Duodenal mucosa (tissue), 2 donors: ENCODE data around the gene HAUS6.
"Not testable (repeated sequence)": the region's sequence is repeated elsewhere in the genome, so short reads cannot be mapped to it uniquely, and the experiment has no call there.

ENCODE experiments used
- H3K27ac ChIP-seq: one replicate; pipeline ENCODE4 v1.7.0; 2013; ENCODE audit warnings: low read depth, low read length
- H3K27me3 ChIP-seq, 2 donors: one replicate each; pipeline ENCODE4 v1.7.0; 2013; ENCODE audit warnings: low read length in 2 of 2, control low read depth in 1 of 2; ENCODE audit not compliant: insufficient read depth in 2 of 2, control insufficient read depth in 1 of 2
- H3K36me3 ChIP-seq, 2 donors: one replicate each; pipeline ENCODE4 v1.7.0; 2013; ENCODE audit warnings: low read length in 2 of 2, control low read depth in 1 of 2; ENCODE audit not compliant: insufficient read depth in 2 of 2, control insufficient read depth in 1 of 2
- H3K4me1 ChIP-seq, 2 donors: one replicate each; pipeline ENCODE4 v1.7.0; 2013; ENCODE audit warnings: low read length in 2 of 2, control low read depth in 1 of 2; ENCODE audit not compliant: insufficient read depth in 2 of 2, control insufficient read depth in 1 of 2
- H3K4me3 ChIP-seq, 2 donors: one replicate each; pipeline ENCODE4 v1.7.0; 2013; ENCODE audit warnings: low read length in 2 of 2, low read depth in 1 of 2
- H3K9ac ChIP-seq, 2 donors: one replicate each; pipeline ENCODE4 v1.7.0; 2013; ENCODE audit warnings: low read length in 2 of 2, low read depth in 1 of 2
- H3K9me3 ChIP-seq, 2 donors: one replicate each; pipeline ENCODE4 v1.7.0; 2013; ENCODE audit warnings: low read length in 2 of 2, control low read depth in 1 of 2; ENCODE audit not compliant: control insufficient read depth in 1 of 2

The HAUS6 gene

GRCh38 chr9:19036611-19037010 is 66.1 kb downstream of the HAUS6 start:
- Histone ChIP-seq H3K9ac (no peak overlapping the region), H3K4me1 (no peaks in the 10 kb centered on the region), H3K9me3 (no peaks in the 10 kb centered on the region), H3K36me3 (no peaks in the 10 kb centered on the region), H3K27ac (no peak overlapping the region), H3K4me3 (no peak overlapping the region), H3K27me3 (no peaks in the 10 kb centered on the region)

GRCh38 chr9:19033015-19033414 is 69.7 kb downstream of the HAUS6 start, which contains the start of gene SAXO1:
Gene SAXO1, minus strand, starts transcription at chr9:19033209. Its CDS starts 301 bp downstream, at chr9:19032908.
- Histone ChIP-seq H3K27ac (no peak within 1 kb of the TSS), H3K9ac (no peak within 1 kb of the TSS), H3K4me1 (no peaks in the 10 kb centered on the region), H3K9me3 (no peaks in the 10 kb centered on the region), H3K4me3 (no peak within 1 kb of the TSS), H3K36me3 (no peaks in the 10 kb centered on the region), H3K27me3 (no peaks in the 10 kb centered on the region)

- Histone ChIP-seq H3K4me1 (no peaks in the 10 kb centered on the region), H3K9me3 (no peaks in the 10 kb centered on the region), H3K9ac (no peak overlapping the region), H3K36me3 (no peaks in the 10 kb centered on the region), H3K27me3 (no peaks in the 10 kb centered on the region), H3K27ac (no peak overlapping the region), H3K4me3 (no peak overlapping the region)
Observed at GRCh38 chr9:19032406-19032805, 70.3 kb downstream of the HAUS6 start.

- Histone ChIP-seq H3K4me1 (no peaks in the 10 kb centered on the region), H3K27me3 (no peaks in the 10 kb centered on the region), H3K9ac (no peak overlapping the region), H3K4me3 (no peak overlapping the region), H3K9me3 (no peaks in the 10 kb centered on the region), H3K27ac (no peak overlapping the region), H3K36me3 (no peaks in the 10 kb centered on the region)
Observed at GRCh38 chr9:19030899-19031298, 71.8 kb downstream of the HAUS6 start.

GRCh38 chr9:19028835-19029451 is 73.8 kb downstream of the HAUS6 start:
- H3K4me1 ChIP-seq: no peaks in the 10 kb centered on the region
- no peaks in the 10 kb centered on the region for H3K36me3 ChIP-seq
- H3K9me3 ChIP-seq: no peaks in the 10 kb centered on the region
- H3K4me3 ChIP-seq: no peak overlapping the region
- no peak overlapping the region for H3K27ac ChIP-seq
- H3K9ac ChIP-seq: no peak overlapping the region
- H3K27me3 ChIP-seq: no peaks in the 10 kb centered on the region

- H3K9me3 ChIP-seq: no peaks in the 10 kb centered on the region
- H3K4me3 ChIP-seq: no peak overlapping the region
Observed at GRCh38 chr9:19027825-19028224, 74.9 kb downstream of the HAUS6 start.

GRCh38 chr9:19026375-19026774 is 76.3 kb downstream of the HAUS6 start:
- Histone ChIP-seq H3K9me3 (no peaks in the 10 kb centered on the region), H3K27me3 (no peaks in the 10 kb centered on the region), H3K36me3 (no peaks in the 10 kb centered on the region), H3K4me1 (no peaks in the 10 kb centered on the region), H3K9ac (no peak overlapping the region), H3K4me3 (no peak overlapping the region), H3K27ac (no peak overlapping the region)

More at GRCh38 chr9:19027825-19028224, 74.9 kb downstream of the HAUS6 start:
- Histone ChIP-seq H3K9ac (no peak overlapping the region), H3K27ac (no peak overlapping the region), H3K27me3 (no peaks in the 10 kb centered on the region), H3K36me3 (no peaks in the 10 kb centered on the region), H3K4me1 (no peaks in the 10 kb centered on the region)

GRCh38 chr9:19023078-19023477 is 79.6 kb downstream of the HAUS6 start:
- Histone ChIP-seq H3K36me3 (no peaks in the 10 kb centered on the region), H3K9ac (no peak overlapping the region), H3K27me3 (no peaks in the 10 kb centered on the region), H3K9me3 (no peaks in the 10 kb centered on the region), H3K4me3 (no peak overlapping the region), H3K4me1 (no peaks in the 10 kb centered on the region), H3K27ac (no peak overlapping the region)

GRCh38 chr9:19022206-19022605 is 80.5 kb downstream of the HAUS6 start:
- no peaks in the 10 kb centered on the region for H3K27me3 ChIP-seq
- H3K9ac ChIP-seq: no peak overlapping the region
- no peaks in the 10 kb centered on the region for H3K9me3 ChIP-seq
- no peaks in the 10 kb centered on the region for H3K4me1 ChIP-seq
- H3K27ac ChIP-seq: no peak overlapping the region
- no peak overlapping the region for H3K4me3 ChIP-seq
- no peaks in the 10 kb centered on the region for H3K36me3 ChIP-seq

GRCh38 chr9:19021649-19022048 is 81.1 kb downstream of the HAUS6 start:
- H3K4me3 ChIP-seq, H3K27ac ChIP-seq, H3K36me3 ChIP-seq, H3K27me3 ChIP-seq, H3K9me3 ChIP-seq, H3K9ac ChIP-seq, H3K4me1 ChIP-seq: not testable (repeated sequence)
